ENCODE results near the gene RRAGC.

DNA sequence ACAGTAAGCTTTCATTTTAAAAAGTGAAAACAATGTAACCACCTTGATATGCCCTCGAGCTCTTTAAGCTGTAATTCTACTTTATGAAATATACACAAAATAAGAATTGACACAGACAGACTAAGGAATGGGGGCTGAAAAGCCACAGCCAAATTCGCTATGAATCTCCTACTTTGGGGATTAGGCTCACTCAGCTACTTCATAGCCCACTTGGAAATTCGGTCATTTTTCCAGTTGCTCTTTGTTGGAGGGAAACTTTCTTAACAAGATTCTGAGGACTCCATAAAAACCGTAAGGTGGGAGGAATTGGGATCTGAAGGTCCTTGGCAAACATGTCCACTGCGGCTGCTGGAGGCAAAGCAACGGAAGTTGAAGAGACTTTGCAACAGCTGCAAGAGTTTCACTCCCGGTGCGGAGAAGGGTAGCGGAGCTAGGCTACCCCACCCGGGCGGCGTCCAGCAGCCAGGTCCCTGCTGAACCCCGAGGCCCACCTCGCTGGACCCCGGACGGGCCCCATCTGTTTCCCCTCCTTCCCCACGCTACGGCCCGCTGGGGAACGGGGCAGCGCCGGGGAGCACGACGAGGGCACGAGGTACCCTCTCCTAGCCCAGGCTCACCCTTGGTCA is 12.9 kb upstream of the RRAGC start:
- TF ChIP-seq, protein P1, sequence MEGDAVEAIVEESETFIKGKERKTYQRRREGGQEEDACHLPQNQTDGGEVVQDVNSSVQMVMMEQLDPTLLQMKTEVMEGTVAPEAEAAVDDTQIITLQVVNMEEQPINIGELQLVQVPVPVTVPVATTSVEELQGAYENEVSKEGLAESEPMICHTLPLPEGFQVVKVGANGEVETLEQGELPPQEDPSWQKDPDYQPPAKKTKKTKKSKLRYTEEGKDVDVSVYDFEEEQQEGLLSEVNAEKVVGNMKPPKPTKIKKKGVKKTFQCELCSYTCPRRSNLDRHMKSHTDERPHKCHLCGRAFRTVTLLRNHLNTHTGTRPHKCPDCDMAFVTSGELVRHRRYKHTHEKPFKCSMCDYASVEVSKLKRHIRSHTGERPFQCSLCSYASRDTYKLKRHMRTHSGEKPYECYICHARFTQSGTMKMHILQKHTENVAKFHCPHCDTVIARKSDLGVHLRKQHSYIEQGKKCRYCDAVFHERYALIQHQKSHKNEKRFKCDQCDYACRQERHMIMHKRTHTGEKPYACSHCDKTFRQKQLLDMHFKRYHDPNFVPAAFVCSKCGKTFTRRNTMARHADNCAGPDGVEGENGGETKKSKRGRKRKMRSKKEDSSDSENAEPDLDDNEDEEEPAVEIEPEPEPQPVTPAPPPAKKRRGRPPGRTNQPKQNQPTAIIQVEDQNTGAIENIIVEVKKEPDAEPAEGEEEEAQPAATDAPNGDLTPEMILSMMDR (IDR thresholded peaks at IDR 0.05; ENCODE audit: borderline replicate concordance, extremely low read depth, low read length, poor library complexity, severe bottlenecking): no peak
- no peak for TF ChIP-seq EZH2 (IDR thresholded peaks at IDR 0.05; ENCODE audit: borderline replicate concordance, low read depth, low read length, severe bottlenecking)

All from DND-41 (cell line).